ENCODE measurements around the gene RECQL5. TPM values are rescaled to one million over a fixed set of nuclear protein-coding genes. Genes with fewer than 3 reads are reported as not detected.
A peak's percentile ranks its signal among the peaks of the same experiment; 100 is the strongest.

The RECQL5 gene
- total RNA-seq, 2 donors from 2014 or later = 54.3 TPM

GRCh38 chr17:75614006-75614405, 52.9 kb downstream of the RECQL5 start:
- Histone ChIP-seq H3K36me3 (ENCODE audit: control insufficient read depth, insufficient read depth, low read length) (no peaks in the 10 kb centered on the region), H3K9me3 (ENCODE audit: control insufficient read depth, low read length) (no peaks in the 10 kb centered on the region), H3K27me3 (ENCODE audit: control insufficient read depth, insufficient read depth, low read length, poor library complexity, severe bottlenecking) (no peaks in the 10 kb centered on the region), H3K27ac (ENCODE audit: low read depth, low read length) (no peak overlapping the region), H3K4me1 (ENCODE audit: control insufficient read depth, insufficient read depth, low read length) (no peaks in the 10 kb centered on the region), H3K4me3 (ENCODE audit: low read length) (no peak overlapping the region), H3K9ac (ENCODE audit: extremely low read depth, low read length, poor library complexity, severe bottlenecking) (no peak overlapping the region)
- H3K27ac Mint-ChIP-seq = no peak overlapping the region
- no peaks in the 10 kb centered on the region for H3K4me1 Mint-ChIP-seq
- H3K27me3 Mint-ChIP-seq (ENCODE audit: insufficient read depth) = no peaks in the 10 kb centered on the region
- H3K4me3 Mint-ChIP-seq = no peak overlapping the region
- DNase-seq = peak; percentile 90
- no peaks in the 10 kb centered on the region for H3K36me3 Mint-ChIP-seq (ENCODE audit: low read depth)
- no peaks in the 10 kb centered on the region for H3K9me3 Mint-ChIP-seq
- 76 to 82% methylated on average over 5 to 12 of the region's 12 CpGs for WGBS, 2 experiments (ENCODE audit: insufficient coverage in 1 of 2, insufficient read length in 1 of 2)
- peak; percentile 60 for TF ChIP-seq CTCF (conservative IDR thresholded peaks at IDR 0.05)

DNA sequence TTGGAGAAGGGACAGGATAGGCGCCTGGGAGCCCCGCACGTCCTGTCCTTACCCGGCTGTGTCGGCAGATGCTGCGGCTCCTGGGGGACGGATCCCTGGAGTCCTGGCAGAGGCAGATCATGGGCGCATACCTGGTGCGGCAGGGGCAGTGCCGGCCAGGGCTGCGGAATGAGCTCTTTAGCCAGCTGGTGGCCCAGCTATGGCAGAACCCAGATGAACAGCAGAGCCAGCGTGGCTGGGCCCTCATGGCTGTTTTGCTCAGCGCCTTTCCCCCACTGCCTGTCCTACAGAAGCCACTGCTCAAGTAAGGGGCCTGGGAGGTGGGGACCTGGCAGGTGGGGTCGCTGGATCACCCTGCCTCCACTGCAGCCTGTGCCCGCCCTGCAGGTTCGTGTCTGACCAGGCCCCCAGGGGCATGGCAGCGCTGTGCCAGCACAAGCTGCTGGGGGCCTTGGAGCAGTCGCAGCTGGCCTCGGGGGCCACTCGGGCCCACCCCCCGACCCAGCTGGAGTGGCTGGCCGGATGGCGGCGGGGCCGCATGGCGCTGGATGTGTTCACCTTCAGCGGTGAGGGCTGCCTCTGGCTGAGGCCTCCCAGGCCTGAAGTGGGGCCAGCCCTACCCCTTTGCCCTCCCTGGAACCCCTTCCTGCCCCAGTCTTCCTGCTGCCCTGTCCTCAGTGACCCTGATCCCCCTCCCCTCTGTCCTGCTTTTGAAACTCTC, 53.9 kb downstream of the RECQL5 start:
- WGBS, 2 experiments (ENCODE audit: insufficient coverage in 1 of 2, insufficient read length in 1 of 2) = 82 to 86% methylated on average over 12 to 27 of the region's 27 CpGs

DNA sequence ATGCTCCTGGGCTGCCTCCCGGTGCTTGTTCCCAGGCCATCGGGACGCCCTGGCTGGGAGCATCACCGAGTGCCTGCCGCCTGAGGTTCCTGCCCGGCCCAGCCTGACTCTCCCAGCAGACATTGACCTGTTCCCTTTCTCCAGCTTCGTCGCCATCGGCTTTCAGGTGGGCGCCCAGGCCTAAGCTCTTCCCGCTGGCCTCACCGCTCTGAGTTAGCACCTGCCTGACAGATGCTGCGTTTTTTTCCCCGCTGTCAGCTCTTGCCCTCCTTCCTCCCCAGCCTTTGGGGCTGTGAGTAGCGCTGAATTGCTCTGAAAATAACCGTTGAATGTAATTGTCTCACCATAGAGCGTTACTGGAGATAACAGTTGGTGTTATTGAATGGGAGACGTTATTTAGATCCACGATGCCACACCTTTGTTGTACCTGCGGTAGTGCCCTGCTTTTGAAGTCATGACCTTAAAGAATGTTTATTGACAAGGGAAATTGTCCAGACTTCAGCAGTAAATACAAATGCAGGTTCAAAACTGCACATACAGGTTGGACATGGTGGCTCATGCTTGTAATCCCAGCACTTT, 55.0 kb downstream of the RECQL5 start:
- H3K4me3 ChIP-seq (ENCODE audit: low read length) = no peak overlapping the region

More for the DNA sequence above, 53.9 kb downstream of the RECQL5 start:
- no peaks in the 10 kb centered on the region for H3K9me3 ChIP-seq (ENCODE audit: control insufficient read depth, low read length)
- H3K36me3 ChIP-seq (ENCODE audit: control insufficient read depth, insufficient read depth, low read length) = no peaks in the 10 kb centered on the region
- no peaks in the 10 kb centered on the region for H3K9me3 Mint-ChIP-seq
- no peak for TF ChIP-seq CTCF (conservative IDR thresholded peaks at IDR 0.05)
- no peaks in the 10 kb centered on the region for H3K36me3 Mint-ChIP-seq (ENCODE audit: low read depth)
- no peaks in the 10 kb centered on the region for H3K27me3 ChIP-seq (ENCODE audit: control insufficient read depth, insufficient read depth, low read length, poor library complexity, severe bottlenecking)
- no peaks in the 10 kb centered on the region for H3K4me1 ChIP-seq (ENCODE audit: control insufficient read depth, insufficient read depth, low read length)
- H3K27me3 Mint-ChIP-seq (ENCODE audit: insufficient read depth) = no peaks in the 10 kb centered on the region
- no peak for DNase-seq
- H3K4me1 Mint-ChIP-seq = no peaks in the 10 kb centered on the region
- no peak overlapping the region for H3K27ac Mint-ChIP-seq
- H3K27ac ChIP-seq (ENCODE audit: low read depth, low read length) = no peak overlapping the region
- no peak overlapping the region for H3K9ac ChIP-seq (ENCODE audit: extremely low read depth, low read length, poor library complexity, severe bottlenecking)
- H3K4me3 ChIP-seq (ENCODE audit: low read length) = no peak overlapping the region
- no peak overlapping the region for H3K4me3 Mint-ChIP-seq

More for the DNA sequence above, 55.0 kb downstream of the RECQL5 start:
- H3K27ac Mint-ChIP-seq = no peak overlapping the region
- TF ChIP-seq CTCF (conservative IDR thresholded peaks at IDR 0.05) = no peak
- no peak overlapping the region for H3K4me3 Mint-ChIP-seq
- Histone ChIP-seq H3K36me3 (ENCODE audit: control insufficient read depth, insufficient read depth, low read length) (no peaks in the 10 kb centered on the region), H3K27ac (ENCODE audit: low read depth, low read length) (no peak overlapping the region), H3K4me1 (ENCODE audit: control insufficient read depth, insufficient read depth, low read length) (no peaks in the 10 kb centered on the region), H3K9ac (ENCODE audit: extremely low read depth, low read length, poor library complexity, severe bottlenecking) (no peak overlapping the region), H3K9me3 (ENCODE audit: control insufficient read depth, low read length) (no peaks in the 10 kb centered on the region), H3K27me3 (ENCODE audit: control insufficient read depth, insufficient read depth, low read length, poor library complexity, severe bottlenecking) (no peaks in the 10 kb centered on the region)
- H3K9me3 Mint-ChIP-seq = no peaks in the 10 kb centered on the region
- no peaks in the 10 kb centered on the region for H3K36me3 Mint-ChIP-seq (ENCODE audit: low read depth)
- no peak for DNase-seq
- peaks cover 1% of the 10 kb centered on the region for H3K4me1 Mint-ChIP-seq
- H3K27me3 Mint-ChIP-seq (ENCODE audit: insufficient read depth) = no peaks in the 10 kb centered on the region
- 92 to 95% methylated on average over 16 to 20 of the region's 20 CpGs for WGBS, 2 experiments (ENCODE audit: insufficient coverage in 1 of 2, insufficient read length in 1 of 2)
